Erythroblast (primary cell): ENCODE measurements around the gene ADAMTS2.

Experiments
- GATA1 ChIP-seq: IDR thresholded peaks from 2 replicates; pipeline ENCODE4 v1.6.1; 2011; ENCODE audit warnings: low read depth, mild to moderate bottlenecking, control low read depth, low read length, moderate library complexity
- POLR2A ChIP-seq: IDR thresholded peaks from 2 replicates; pipeline ENCODE4 v1.6.1; 2011; ENCODE audit warnings: mild to moderate bottlenecking, low read length

DNA sequence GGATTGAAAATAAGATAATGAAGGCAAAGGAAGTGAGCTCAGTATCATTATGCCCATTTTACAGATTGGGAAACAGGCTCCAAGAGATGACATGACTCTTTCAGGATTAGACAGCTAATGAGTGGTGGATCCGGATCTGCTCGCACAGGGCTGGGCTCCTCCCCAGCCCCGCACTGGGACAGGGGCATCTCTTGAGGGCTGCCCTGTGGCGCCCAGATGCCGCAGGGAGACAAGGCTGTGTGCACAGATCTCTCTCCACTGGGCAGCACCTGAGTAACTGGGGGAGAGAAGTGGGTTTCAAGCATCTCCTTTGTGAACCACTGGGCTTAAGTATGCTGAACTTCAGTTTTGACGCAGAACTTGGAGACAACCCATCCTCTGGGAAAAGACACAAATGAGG, 43.9 kb downstream of the ADAMTS2 start:
- TF ChIP-seq POLR2A (no peak), GATA1 (no peak)
